Mesendoderm (in vitro differentiated cells): ENCODE data around the gene DLG2.
"Not testable (repeated sequence)": the region's sequence is repeated elsewhere in the genome, so short reads cannot be mapped to it uniquely, and the experiment has no call there.

Experiments
- DNase-seq: peaks from one replicate; pipeline ENCODE4 v3.0.0; 2013
- H2AK5ac ChIP-seq: 2 replicates; pipeline ENCODE4 v1.6.1; 2013; ENCODE audit warnings: low read length, inconsistent platforms
- H2BK120ac ChIP-seq: 2 replicates; pipeline ENCODE4 v1.6.1; 2013; ENCODE audit warnings: low read depth, mild to moderate bottlenecking, low read length, moderate library complexity, mixed read lengths
- H2BK15ac ChIP-seq: replicated peaks from 2 replicates; pipeline ENCODE4 v1.6.1; 2013; ENCODE audit warnings: low read depth, mild to moderate bottlenecking, moderate library complexity
- H2BK5ac ChIP-seq: 2 replicates; pipeline ENCODE4 v1.6.1; 2013; ENCODE audit warnings: low read length, inconsistent platforms
- H3K18ac ChIP-seq: 2 replicates; pipeline ENCODE4 v1.6.1; 2013; ENCODE audit warnings: mild to moderate bottlenecking, low read length, mixed read lengths
- H3K23ac ChIP-seq: one replicate; pipeline ENCODE4 v1.6.1; 2013; ENCODE audit warnings: low read length
- H3K27ac ChIP-seq: 2 replicates; pipeline ENCODE4 v1.5.1; 2013; ENCODE audit warnings: low read depth, mild to moderate bottlenecking, inconsistent platforms, low read length, moderate library complexity
- H3K27me3 ChIP-seq: 2 replicates; pipeline ENCODE4 v1.6.1; 2013; ENCODE audit warnings: low read length, control low read depth, mild to moderate bottlenecking, inconsistent platforms; ENCODE audit not compliant: insufficient read depth, poor library complexity
- H3K36me3 ChIP-seq: 2 replicates; pipeline ENCODE4 v1.6.1; 2013; ENCODE audit warnings: low read length, inconsistent platforms; ENCODE audit not compliant: control insufficient read depth, insufficient read depth
- H3K4ac ChIP-seq: one replicate; pipeline ENCODE4 v1.6.1; 2013; ENCODE audit warnings: low read depth, mild to moderate bottlenecking, low read length, moderate library complexity
- H3K4me1 ChIP-seq: 2 replicates; pipeline ENCODE4 v1.6.1; 2013; ENCODE audit warnings: low read depth, low read length, inconsistent platforms; ENCODE audit not compliant: control insufficient read depth
- H3K4me2 ChIP-seq: 2 replicates; pipeline ENCODE4 v1.6.1; 2013; ENCODE audit warnings: low read length
- H3K4me3 ChIP-seq: 2 replicates; pipeline ENCODE4 v1.5.1; 2013; ENCODE audit warnings: mild to moderate bottlenecking, low read length
- H3K56ac ChIP-seq: one replicate; pipeline ENCODE4 v1.6.1; 2013; ENCODE audit warnings: low read length
- H3K79me1 ChIP-seq: 2 replicates; pipeline ENCODE4 v1.6.1; 2013; ENCODE audit warnings: low read length, inconsistent platforms
- H3K79me2 ChIP-seq: 2 replicates; pipeline ENCODE4 v1.6.1; 2013; ENCODE audit warnings: mild to moderate bottlenecking, low read length; ENCODE audit not compliant: control insufficient read depth, insufficient read depth
- H3K9ac ChIP-seq: 2 replicates; pipeline ENCODE4 v1.6.1; 2013; ENCODE audit warnings: low read length, inconsistent platforms
- H4K5ac ChIP-seq: one replicate; pipeline ENCODE4 v1.6.1; 2013; ENCODE audit warnings: low read length
- H4K8ac ChIP-seq: one replicate; pipeline ENCODE4 v1.6.1; 2013; ENCODE audit warnings: low read depth, mild to moderate bottlenecking, control low read depth, low read length, moderate library complexity
- WGBS: extraction: QIAGEN DNeasy Blood & Tissue Kit; methylation state at CpG from one replicate; pipeline ENCODE4 v1.1.7; 2013; ENCODE audit warnings: low lambda C conversion rate, missing lambda C conversion rate; ENCODE audit not compliant: insufficient coverage; ENCODE audit errors: extremely low coverage; 5-methylcytosine and 5-hydroxymethylcytosine counted together

DLG2 gene

DNA sequence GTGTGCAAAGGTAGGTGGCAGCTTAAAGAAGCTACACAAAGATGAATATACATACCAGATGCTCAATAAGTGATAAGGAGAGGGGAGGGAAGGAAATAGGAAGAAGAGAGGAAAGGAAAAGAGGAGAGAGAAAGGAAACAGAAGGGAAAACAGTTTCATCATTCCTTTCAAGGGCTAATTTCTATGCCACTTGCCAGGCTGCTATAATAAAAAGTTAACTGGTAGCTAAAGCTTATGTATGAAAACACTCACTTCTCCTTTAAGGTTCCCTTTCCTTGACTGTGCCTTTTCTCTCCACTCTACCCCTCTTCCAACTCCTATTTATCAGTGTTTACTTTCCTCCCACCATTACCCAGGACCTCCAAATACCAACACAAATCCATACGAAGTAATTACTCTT, 347.9 kb downstream of the DLG2 start:
- Histone ChIP-seq H3K36me3 (no peaks in the 10 kb centered on the region), H3K4me3 (no peak overlapping the region)
- 100% methylated on average over 1 of the region's 1 CpG for WGBS

DNA sequence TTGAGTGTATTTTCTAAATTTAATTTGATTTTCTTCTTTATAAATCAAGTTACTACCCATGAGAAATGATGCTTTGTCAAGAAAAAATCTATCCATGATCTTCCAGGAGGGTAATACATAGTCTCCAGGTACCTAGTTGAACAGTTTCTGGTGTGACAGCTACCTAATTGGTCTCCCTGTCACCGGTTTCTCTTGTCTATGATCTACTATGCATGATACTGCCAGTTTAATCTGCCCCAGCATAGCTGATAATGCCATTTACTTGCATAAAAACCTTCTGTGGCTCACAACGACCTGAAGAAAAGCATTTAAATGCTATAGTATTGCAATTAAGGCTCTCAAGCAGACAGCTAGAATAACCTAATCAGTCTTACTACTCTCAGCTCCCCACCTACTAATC, 349.5 kb downstream of the DLG2 start:
- Histone ChIP-seq H3K27me3 (no peaks in the 10 kb centered on the region), H3K4me3 (no peak overlapping the region), H4K8ac (no peak overlapping the region), H3K27ac (no peak overlapping the region), H3K23ac (no peak overlapping the region), H3K79me2 (no peaks in the 10 kb centered on the region), H2AK5ac (no peak overlapping the region), H3K18ac (no peak overlapping the region), H2BK120ac (no peak overlapping the region), H3K4me1 (no peaks in the 10 kb centered on the region), H3K36me3 (no peaks in the 10 kb centered on the region), H4K5ac (no peak overlapping the region), H3K56ac (no peak overlapping the region), H2BK15ac (no peak overlapping the region), H3K4ac (no peak overlapping the region), H3K79me1 (no peaks in the 10 kb centered on the region), H3K4me2 (no peak overlapping the region), H2BK5ac (no peak overlapping the region), H3K9ac (no peak overlapping the region)
- no CpG with 5 or more reads among the region's 2 CpGs for WGBS
- no peak for DNase-seq

More for the DNA sequence above, 347.9 kb downstream of the DLG2 start:
- no peak for DNase-seq
- no peak overlapping the region for H2BK5ac ChIP-seq
- H3K56ac ChIP-seq = no peak overlapping the region
- H3K23ac ChIP-seq = no peak overlapping the region
- no peak overlapping the region for H3K9ac ChIP-seq
- H3K27ac ChIP-seq = no peak overlapping the region
- H2AK5ac ChIP-seq = no peak overlapping the region
- H4K8ac ChIP-seq = no peak overlapping the region
- no peak overlapping the region for H3K4ac ChIP-seq
- no peak overlapping the region for H3K18ac ChIP-seq
- no peak overlapping the region for H2BK120ac ChIP-seq
- no peaks in the 10 kb centered on the region for H3K4me1 ChIP-seq
- no peaks in the 10 kb centered on the region for H3K79me2 ChIP-seq
- no peak overlapping the region for H3K4me2 ChIP-seq
- no peak overlapping the region for H4K5ac ChIP-seq
- peak overlapping the region; percentile 27 for H2BK15ac ChIP-seq
- no peaks in the 10 kb centered on the region for H3K27me3 ChIP-seq
- H3K79me1 ChIP-seq = no peaks in the 10 kb centered on the region

DNA sequence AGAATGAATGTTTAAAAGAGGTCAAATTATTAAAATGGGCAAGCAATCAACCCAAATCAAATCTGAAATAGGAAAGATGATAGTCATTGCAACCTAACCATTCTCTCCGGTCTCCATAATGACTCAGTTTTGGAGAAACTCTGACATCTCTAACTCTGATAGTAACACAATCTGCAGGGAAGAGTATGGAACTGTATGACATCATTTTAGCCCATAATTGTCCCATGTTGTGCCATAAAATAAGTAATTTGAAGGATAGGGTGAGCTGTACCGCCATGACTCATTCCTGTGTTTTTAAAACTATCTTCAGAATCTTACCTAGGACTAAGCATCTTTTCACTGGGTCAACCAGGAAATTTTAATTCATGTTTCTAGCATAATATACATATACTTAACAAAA, 350.8 kb downstream of the DLG2 start:
- H2AK5ac ChIP-seq = no peak overlapping the region
- H3K27me3 ChIP-seq = no peaks in the 10 kb centered on the region
- H3K9ac ChIP-seq = no peak overlapping the region
- H4K5ac ChIP-seq = no peak overlapping the region
- no peak overlapping the region for H3K4me2 ChIP-seq
- H2BK5ac ChIP-seq = no peak overlapping the region
- no peaks in the 10 kb centered on the region for H3K36me3 ChIP-seq
- H2BK120ac ChIP-seq = no peak overlapping the region
- H3K4ac ChIP-seq = no peak overlapping the region
- H3K23ac ChIP-seq = no peak overlapping the region
- no peaks in the 10 kb centered on the region for H3K79me1 ChIP-seq
- H3K18ac ChIP-seq = no peak overlapping the region
- no peaks in the 10 kb centered on the region for H3K4me1 ChIP-seq
- H3K79me2 ChIP-seq = no peaks in the 10 kb centered on the region
- H3K56ac ChIP-seq = no peak overlapping the region
- no peak for DNase-seq
- no peak overlapping the region for H4K8ac ChIP-seq
- H2BK15ac ChIP-seq = no peak overlapping the region
- no peak overlapping the region for H3K4me3 ChIP-seq
- no CpG with 5 or more reads among the region's 2 CpGs for WGBS
- H3K27ac ChIP-seq = no peak overlapping the region

DNA sequence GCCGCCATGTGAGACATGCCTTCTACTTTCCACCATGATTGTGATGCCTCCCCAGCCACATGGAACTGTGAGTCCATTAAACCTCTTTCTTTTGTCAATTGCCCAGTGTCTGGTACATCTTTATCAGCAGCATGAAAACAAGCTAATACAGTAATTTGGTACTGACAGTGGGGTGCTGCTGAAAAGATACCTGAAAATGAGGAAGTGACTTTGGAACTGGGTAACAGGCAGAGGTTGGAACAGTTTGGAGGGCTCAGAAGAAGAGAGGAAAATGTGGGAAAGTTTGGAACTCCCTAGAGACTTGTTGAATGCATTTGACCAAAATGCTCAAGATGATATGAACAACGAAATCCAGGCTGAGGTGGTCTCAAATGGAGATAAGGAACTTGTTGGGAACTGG, 356.8 kb downstream of the DLG2 start:
- no CpG with 5 or more reads among the region's 2 CpGs for WGBS
- H2AK5ac ChIP-seq, H3K23ac ChIP-seq, H3K56ac ChIP-seq, H3K79me1 ChIP-seq, H2BK15ac ChIP-seq, H3K4me2 ChIP-seq, H3K27ac ChIP-seq, H3K4me1 ChIP-seq, H3K79me2 ChIP-seq, H2BK120ac ChIP-seq, H4K5ac ChIP-seq, H3K4me3 ChIP-seq, H3K4ac ChIP-seq, H4K8ac ChIP-seq, DNase-seq, H3K36me3 ChIP-seq, H3K18ac ChIP-seq, H3K9ac ChIP-seq, H3K27me3 ChIP-seq, H2BK5ac ChIP-seq: not testable (repeated sequence)

DNA sequence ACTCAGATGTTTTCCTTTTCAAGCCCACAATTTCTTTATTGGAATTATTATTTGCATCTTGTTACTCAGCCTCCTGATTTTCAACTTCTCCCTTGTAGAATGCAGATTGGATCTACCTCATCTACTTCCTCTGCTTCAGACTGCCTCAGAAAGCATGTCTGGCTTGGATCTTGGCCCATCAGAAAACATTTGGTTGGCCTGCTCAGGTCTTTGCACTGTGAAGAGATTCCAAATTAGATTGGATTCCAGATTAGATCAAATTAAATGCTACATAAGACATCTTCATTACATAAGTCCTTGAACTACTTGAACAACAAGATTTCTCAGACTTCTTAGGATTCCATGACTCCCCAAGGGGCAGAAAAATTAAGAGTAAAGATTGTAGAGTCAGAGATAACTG, 358.0 kb downstream of the DLG2 start:
- no peaks in the 10 kb centered on the region for H3K27me3 ChIP-seq
- H3K4me2 ChIP-seq = no peak overlapping the region
- no peak overlapping the region for H3K23ac ChIP-seq
- no peak overlapping the region for H2BK120ac ChIP-seq
- H3K4me3 ChIP-seq = no peak overlapping the region
- H3K36me3 ChIP-seq = no peaks in the 10 kb centered on the region
- H4K5ac ChIP-seq = no peak overlapping the region
- peak; percentile 7 for DNase-seq
- peak overlapping the region; percentile 85 for H2BK15ac ChIP-seq
- H3K79me2 ChIP-seq = no peaks in the 10 kb centered on the region
- H3K56ac ChIP-seq = no peak overlapping the region
- H2AK5ac ChIP-seq = no peak overlapping the region
- H3K18ac ChIP-seq = no peak overlapping the region
- H2BK5ac ChIP-seq = no peak overlapping the region
- no peak overlapping the region for H4K8ac ChIP-seq
- no peaks in the 10 kb centered on the region for H3K4me1 ChIP-seq
- no peak overlapping the region for H3K9ac ChIP-seq
- no peak overlapping the region for H3K4ac ChIP-seq
- H3K79me1 ChIP-seq = no peaks in the 10 kb centered on the region
- no peak overlapping the region for H3K27ac ChIP-seq

DNA sequence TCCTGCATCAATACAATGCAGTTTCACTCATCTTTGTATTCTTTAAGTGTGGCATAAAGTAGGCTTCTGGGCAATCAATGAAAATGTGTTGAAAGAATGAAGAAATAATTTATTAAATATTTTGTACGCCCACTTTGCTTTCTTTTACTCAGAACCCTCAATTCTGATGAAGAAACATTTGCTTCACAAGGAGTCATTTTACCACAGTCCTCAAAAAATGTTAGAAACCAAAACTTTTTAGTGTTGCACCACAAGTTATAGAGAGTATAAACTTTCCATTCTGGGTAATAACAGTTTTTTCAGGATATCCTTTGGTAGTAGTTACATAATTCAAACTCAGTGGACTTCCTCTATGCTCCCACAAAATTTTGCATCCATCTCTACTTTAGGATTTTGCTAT, 360.5 kb downstream of the DLG2 start:
- Histone ChIP-seq H2BK120ac (no peak overlapping the region), H3K4me1 (no peaks in the 10 kb centered on the region), H3K4ac (no peak overlapping the region), H3K79me2 (no peaks in the 10 kb centered on the region), H3K23ac (no peak overlapping the region), H2BK15ac (peak overlapping the region; percentile 64), H3K18ac (no peak overlapping the region), H3K27me3 (no peaks in the 10 kb centered on the region), H4K8ac (no peak overlapping the region), H3K79me1 (no peaks in the 10 kb centered on the region), H3K56ac (no peak overlapping the region), H2BK5ac (no peak overlapping the region), H3K27ac (no peak overlapping the region), H4K5ac (no peak overlapping the region), H3K4me2 (no peak overlapping the region), H3K4me3 (no peak overlapping the region), H3K36me3 (no peaks in the 10 kb centered on the region), H3K9ac (no peak overlapping the region), H2AK5ac (no peak overlapping the region)
- WGBS = no CpG with 5 or more reads among the region's 1 CpG
- no peak for DNase-seq
